HFF-Myc (cell line): ENCODE data around the gene UCKL1.

Experiments used
- DNase-seq: peaks from one replicate; pipeline ENCODE4 v3.0.0-alpha.2; 2011; ENCODE audit warnings: low read depth; ENCODE audit errors: extremely low read depth
- H3K4me3 ChIP-seq: replicated peaks from 2 replicates; pipeline ENCODE4 v1.5.1; 2011; ENCODE audit warnings: low read depth, mild to moderate bottlenecking, control low read depth, low read length
- TF ChIP-seq, protein P1 (sequence below): IDR thresholded peaks from 2 replicates; pipeline ENCODE4 v1.5.1; 2012; ENCODE audit warnings: mild to moderate bottlenecking, low read depth, low read length, control low read depth; ENCODE audit errors: missing control alignments

Gene UCKL1

DNA sequence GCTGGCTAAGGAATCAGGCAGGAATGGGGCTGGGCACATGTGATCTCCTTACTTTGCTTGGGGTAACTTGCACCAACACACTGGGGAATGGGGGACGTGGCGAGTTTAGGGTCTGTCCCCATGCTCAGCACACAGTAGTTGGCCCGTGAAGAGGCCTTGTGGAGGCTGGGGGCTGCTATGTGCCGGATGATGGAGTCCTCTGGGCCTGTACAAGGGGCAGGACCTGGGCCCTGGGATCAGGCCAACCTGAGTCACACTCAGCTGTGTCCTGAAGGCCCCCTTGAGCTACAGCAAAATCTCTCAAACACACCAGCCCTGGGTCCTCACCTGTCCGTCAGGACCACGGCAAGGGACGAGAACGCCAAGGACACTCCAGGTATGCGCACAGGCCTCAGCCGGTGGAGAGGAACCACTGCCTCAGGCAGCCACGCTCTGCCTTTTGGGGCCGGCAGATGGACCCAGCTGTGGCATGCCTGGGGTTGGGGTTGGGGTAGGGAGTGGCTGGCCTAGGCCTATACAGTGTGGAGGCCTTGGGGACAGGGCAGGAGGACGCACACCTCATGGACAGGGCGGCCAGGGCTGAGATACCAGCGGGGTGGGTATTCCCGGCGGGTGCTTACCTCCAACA is 11.1 kb downstream of the UCKL1 start:
- DNase-seq, result no peak

DNA sequence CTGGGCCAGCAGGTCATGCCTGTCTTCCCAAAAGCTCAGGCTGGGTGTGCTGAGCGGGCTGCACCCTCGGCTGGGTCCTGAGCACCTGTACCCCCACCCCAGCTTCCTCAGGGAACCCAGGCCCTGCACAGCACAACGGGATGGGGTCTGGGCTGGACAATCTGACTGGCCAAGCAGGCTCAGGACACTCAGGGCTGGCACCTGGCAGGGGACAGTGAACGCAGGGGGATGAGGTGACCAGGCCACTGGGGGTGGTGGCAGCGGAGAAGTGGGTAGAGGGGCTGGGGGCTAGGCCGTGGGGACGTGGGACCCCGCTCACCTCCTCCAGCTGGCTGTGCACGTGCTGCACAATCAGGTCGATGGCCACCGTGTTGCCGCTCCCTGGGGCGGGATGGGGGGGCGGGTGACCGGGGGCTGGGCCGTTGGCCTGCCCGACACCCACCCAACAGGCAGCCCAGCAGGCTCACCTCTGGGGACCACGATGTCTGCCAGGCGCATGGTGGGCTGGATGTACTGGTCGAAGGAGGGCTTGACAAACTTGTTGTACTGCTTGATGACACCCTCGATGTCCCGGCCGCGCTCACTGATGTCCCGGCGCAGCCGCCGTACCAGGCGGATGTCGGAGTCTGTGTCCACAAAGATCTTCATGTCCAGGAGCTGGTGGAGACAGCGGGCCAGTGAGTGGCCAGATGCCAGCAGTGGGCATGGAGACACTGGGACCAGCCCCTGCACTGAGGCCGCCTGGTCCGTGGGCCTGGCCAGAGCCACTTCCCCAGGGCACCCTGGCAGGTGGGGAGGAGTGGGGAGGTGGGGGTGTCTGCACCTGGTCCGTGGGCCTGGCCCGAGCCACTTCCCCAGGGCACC is 11.9 kb downstream of the UCKL1 start:
- TF ChIP-seq, protein P1, sequence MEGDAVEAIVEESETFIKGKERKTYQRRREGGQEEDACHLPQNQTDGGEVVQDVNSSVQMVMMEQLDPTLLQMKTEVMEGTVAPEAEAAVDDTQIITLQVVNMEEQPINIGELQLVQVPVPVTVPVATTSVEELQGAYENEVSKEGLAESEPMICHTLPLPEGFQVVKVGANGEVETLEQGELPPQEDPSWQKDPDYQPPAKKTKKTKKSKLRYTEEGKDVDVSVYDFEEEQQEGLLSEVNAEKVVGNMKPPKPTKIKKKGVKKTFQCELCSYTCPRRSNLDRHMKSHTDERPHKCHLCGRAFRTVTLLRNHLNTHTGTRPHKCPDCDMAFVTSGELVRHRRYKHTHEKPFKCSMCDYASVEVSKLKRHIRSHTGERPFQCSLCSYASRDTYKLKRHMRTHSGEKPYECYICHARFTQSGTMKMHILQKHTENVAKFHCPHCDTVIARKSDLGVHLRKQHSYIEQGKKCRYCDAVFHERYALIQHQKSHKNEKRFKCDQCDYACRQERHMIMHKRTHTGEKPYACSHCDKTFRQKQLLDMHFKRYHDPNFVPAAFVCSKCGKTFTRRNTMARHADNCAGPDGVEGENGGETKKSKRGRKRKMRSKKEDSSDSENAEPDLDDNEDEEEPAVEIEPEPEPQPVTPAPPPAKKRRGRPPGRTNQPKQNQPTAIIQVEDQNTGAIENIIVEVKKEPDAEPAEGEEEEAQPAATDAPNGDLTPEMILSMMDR, result no peak
- DNase-seq, result no peak
- no peak overlapping the region for H3K4me3 ChIP-seq

More for the DNA sequence above, 11.1 kb downstream of the UCKL1 start:
- TF ChIP-seq, protein P1, result no peak
- no peak overlapping the region for H3K4me3 ChIP-seq

DNA sequence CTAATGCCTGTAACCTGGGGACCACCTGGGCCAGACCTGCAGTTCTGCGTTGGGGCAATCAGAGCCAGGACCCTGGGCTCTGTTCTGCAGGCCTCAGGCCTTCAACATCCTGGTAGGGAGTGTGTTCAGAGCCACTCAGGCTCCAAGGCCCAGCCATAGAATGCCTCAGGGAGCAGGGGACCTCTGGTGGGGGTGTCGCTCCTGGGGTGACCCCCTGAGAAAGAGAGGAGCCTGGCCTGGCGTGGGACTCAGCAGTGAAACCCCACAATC is 12.5 kb downstream of the UCKL1 start:
- TF ChIP-seq, protein P1, result no peak
- no peak overlapping the region for H3K4me3 ChIP-seq
- DNase-seq, result no peak

DNA sequence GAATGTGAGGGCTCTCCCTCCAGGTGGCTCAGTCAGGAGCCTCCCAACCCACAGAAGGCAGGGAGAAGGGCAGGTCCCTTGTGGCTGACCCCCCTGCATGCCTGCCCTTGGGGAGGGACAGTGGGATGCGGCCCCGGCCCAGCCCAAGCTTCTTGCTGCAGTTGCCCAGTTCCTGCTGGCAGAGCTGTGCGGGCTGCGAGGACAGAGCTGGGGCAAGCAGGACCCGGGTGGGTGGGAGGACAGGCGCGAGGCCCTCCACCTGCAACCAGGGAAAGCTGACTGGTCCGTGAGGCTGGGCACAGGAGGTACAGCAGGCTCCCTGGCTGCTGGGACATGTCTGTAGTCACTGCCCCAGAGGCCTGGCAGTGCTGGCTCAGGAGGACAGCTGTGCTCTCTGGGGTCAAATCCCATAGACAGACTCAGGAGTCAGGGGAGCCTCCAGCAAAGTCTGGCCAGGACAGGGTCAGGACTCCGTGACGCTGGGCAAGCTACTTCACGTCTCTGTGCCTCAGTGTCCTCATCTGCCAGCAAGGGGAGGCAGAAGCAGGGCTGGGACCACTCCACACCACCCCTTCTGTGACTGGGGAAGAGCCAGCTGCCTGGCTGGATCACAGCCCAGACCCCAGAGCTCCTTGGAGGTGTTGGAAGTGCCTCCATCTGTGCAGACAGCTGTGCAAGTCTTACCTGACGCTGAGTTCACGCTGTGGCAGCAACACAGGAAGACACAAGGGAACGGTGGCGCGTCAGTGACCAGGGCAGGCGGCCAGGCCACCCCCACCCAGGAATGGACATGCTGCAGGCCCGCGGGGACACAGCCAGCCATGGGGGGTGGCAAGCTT is 13.0 kb downstream of the UCKL1 start:
- no peak for DNase-seq
- no peak overlapping the region for H3K4me3 ChIP-seq
- TF ChIP-seq, protein P1, result no peak

DNA sequence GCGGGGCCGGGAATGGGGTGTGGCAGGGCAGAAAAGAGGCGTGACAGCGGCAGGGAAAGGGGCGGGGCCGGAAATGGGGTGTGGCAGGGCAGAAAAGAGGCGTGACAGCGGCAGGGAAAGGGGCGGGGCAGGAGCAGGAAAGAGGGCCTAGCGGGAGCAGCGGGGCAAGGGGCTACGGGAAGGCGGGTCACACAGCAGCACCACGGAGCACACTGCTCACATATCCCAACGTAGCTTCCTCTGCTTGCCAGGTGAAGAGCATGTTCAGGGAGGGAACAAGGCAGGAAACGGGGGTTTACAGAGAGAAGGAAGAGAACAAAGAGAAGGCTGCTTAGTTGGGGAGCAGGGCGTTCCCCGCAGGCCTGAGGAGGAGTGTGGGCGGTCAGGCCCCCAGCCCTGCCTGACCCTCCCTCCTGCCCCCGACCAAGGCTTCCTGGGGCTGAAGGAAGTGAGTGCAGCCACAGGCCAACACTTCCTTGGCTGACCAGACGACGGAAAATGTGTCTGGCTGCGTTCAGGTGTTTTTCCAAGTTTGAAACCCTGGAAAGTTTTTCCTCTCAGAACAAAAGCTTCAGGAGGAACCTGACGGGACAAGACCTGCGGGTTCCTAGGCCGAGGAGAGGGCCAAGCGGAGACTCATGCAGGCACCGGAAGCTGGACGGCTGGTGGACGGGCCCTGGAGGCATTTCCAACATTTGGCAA is 13.8 kb downstream of the UCKL1 start:
- TF ChIP-seq, protein P1, result no peak
- H3K4me3 ChIP-seq, result no peak overlapping the region
- DNase-seq, result no peak

DNA sequence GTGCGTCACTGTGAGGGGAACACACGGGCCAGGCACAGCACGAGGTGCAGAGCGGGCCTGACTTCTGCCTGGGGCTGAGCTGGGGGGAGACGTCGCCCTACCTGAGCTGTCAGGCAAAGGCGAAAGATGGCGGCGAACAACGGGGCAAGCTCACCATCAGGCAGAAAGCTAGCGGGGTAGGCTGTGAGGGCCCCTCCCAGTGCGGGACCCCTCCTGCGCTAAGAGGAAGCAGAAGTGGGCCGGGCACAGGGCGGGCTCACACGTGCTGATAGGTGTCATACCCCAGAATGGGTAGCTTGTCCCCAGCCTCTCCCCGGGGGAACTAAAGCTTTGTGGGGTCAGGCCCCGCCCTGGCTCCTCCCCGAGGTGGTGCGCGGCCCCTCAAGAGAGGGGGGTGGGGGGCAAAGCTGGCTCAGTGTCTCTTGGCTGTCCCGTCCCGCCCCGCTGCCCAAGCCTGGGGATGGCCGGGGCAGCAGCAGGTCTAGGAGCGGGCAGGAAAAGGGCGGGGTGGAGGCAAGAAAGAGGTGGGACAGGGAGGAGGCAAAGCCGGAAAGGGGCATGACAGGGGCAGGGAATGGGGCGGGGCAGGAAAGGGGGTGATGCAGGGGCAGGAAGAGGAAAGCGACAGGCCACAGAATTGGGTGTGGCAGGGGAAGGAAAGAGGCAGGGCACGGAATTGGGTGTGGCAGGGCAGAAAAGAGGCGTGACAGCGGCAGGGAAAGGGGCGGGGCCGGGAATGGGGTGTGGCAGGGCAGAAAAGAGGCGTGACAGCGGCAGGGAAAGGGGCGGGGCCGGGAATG is 14.7 kb downstream of the UCKL1 start:
- TF ChIP-seq, protein P1, result no peak
- H3K4me3 ChIP-seq, result no peak overlapping the region
- no peak for DNase-seq
